ENCODE results near the gene PYDC2.

DNA sequence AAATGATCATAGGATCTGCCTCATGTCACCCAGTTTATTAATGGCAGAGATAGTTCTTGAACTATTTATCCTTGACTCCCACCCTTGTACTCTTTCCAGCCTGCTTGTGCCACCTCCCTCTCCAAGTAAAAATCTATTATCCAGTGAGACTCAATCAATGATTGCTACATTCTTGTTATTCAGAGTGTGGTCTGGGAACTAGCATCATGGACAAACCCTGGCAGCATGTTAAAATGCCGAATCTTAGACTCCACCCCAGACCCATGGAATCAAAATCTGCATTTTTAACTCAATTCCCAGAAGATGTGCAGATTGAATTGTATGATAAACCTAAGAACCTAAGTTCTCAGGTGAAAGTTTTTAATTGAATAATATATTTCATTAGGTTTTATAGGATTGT, 34.7 kb upstream of the PYDC2 start:
- TF ChIP-seq POLR2A (IDR thresholded peaks at IDR 0.05; ENCODE audit: low read depth, low read length) (no peak), POLR2AphosphoS5 (IDR thresholded peaks at IDR 0.05; ENCODE audit: insufficient read depth, low read depth, low read length) (no peak), EZH2 (IDR thresholded peaks at IDR 0.05; ENCODE audit: borderline replicate concordance, low read depth, low read length, severe bottlenecking) (no peak), JUN (IDR thresholded peaks at IDR 0.05; ENCODE audit: borderline replicate concordance, insufficient read depth, insufficient read length, low read depth) (no peak), GATA2 (IDR thresholded peaks at IDR 0.05; ENCODE audit: insufficient read depth, insufficient read length, low read depth, low read length) (no peak), MYC (IDR thresholded peaks at IDR 0.05; ENCODE audit: low read depth, low read length) (no peak)
- TF ChIP-seq, protein P1, sequence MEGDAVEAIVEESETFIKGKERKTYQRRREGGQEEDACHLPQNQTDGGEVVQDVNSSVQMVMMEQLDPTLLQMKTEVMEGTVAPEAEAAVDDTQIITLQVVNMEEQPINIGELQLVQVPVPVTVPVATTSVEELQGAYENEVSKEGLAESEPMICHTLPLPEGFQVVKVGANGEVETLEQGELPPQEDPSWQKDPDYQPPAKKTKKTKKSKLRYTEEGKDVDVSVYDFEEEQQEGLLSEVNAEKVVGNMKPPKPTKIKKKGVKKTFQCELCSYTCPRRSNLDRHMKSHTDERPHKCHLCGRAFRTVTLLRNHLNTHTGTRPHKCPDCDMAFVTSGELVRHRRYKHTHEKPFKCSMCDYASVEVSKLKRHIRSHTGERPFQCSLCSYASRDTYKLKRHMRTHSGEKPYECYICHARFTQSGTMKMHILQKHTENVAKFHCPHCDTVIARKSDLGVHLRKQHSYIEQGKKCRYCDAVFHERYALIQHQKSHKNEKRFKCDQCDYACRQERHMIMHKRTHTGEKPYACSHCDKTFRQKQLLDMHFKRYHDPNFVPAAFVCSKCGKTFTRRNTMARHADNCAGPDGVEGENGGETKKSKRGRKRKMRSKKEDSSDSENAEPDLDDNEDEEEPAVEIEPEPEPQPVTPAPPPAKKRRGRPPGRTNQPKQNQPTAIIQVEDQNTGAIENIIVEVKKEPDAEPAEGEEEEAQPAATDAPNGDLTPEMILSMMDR (IDR thresholded peaks at IDR 0.05; ENCODE audit: extremely low read depth in 1 of 2, insufficient read depth in 1 of 2, low read depth in 1 of 2, low read length in 2 of 2) = no peak
- TF ChIP-seq, protein P2, sequence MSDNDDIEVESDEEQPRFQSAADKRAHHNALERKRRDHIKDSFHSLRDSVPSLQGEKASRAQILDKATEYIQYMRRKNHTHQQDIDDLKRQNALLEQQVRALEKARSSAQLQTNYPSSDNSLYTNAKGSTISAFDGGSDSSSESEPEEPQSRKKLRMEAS (IDR thresholded peaks at IDR 0.05; ENCODE audit: insufficient read depth, insufficient read length) = no peak
